OCI-LY3 (cell line): ENCODE results near the gene ATP8B4.

Source experiments
- CTCF ChIP-seq: fragments of 200-600, 300-600 bp; sonication (generic); IDR thresholded peaks from 2 replicates; pipeline ENCODE4 v1.5.1; 2014; ENCODE audit warnings: antibody characterized with exemption, low read length, low read depth
- EZH2phosphoT487 ChIP-seq: fragments of 200-600 bp; shearing (Covaris generic); IDR thresholded peaks from 2 replicates; pipeline ENCODE4 v1.6.1; 2018; ENCODE audit warnings: antibody characterized with exemption, mixed run types, low read depth

GRCh38 chr15:50042775-50043174 is 76.3 kb downstream of the ATP8B4 start:
- TF ChIP-seq CTCF (no peak), EZH2phosphoT487 (no peak)
